Measurements from ENCODE around the gene WRNIP1. TPM values are rescaled to one million over a fixed set of nuclear protein-coding genes. Genes with fewer than 3 reads are reported as not detected.

Gene WRNIP1
- total RNA-seq, 1 experiment from 2014 or later, result 38.1 TPM

GRCh38 chr6:2749969-2750600 lies 15.1 kb upstream of the WRNIP1 start:
- peak; percentile 93 for TF ChIP-seq CTCF (conservative IDR thresholded peaks at IDR 0.05)
- no peaks in the 10 kb centered on the region for H3K9me3 Mint-ChIP-seq

More at GRCh38 chr6:2749969-2750600, 15.1 kb upstream of the WRNIP1 start:
- H4K8ac ChIP-seq (replicated peaks; ENCODE audit: insufficient read length, low read depth, low read length), result no peak overlapping the region
- H3K79me2 ChIP-seq (ENCODE audit: insufficient read depth, low read length), result no peaks in the 10 kb centered on the region
- H4K91ac ChIP-seq (ENCODE audit: insufficient read length, low read depth, low read length), result no peak overlapping the region
- H3K4ac ChIP-seq (ENCODE audit: low read depth, low read length), result no peak overlapping the region
- Mint-ChIP-seq H3K4me1 (peaks cover 14 to 15% of the 10 kb centered on the region in 2 experiments), H3K36me3 (ENCODE audit: insufficient read depth in 1 of 3, low read depth in 3 of 3) (no peaks in the 10 kb centered on the region), H3K4me3 (no peak overlapping the region), H3K27ac (no peak overlapping the region), H3K27me3 (ENCODE audit: low read depth) (peaks cover 11% of the 10 kb centered on the region)
- H3K27ac ChIP-seq (ENCODE audit: insufficient read length, low read depth, low read length), result no peak overlapping the region
- no peak overlapping the region for H3K18ac ChIP-seq (ENCODE audit: insufficient read length, low read depth, low read length)
- DNase-seq, result no peak
- no peak overlapping the region for H2BK5ac ChIP-seq (ENCODE audit: insufficient read length, low read length)
- WGBS (ENCODE audit: extremely low coverage, insufficient read length, low lambda C conversion rate), result no CpG with 5 or more reads among the region's 11 CpGs
- no peaks in the 10 kb centered on the region for H3K27me3 ChIP-seq (ENCODE audit: insufficient read depth, low read length)
- H2AK5ac ChIP-seq (ENCODE audit: insufficient read length, low read length), result no peak overlapping the region
- H3K56ac ChIP-seq (ENCODE audit: insufficient read length, low read depth, low read length), result no peak overlapping the region
- no peak overlapping the region for H3K9ac ChIP-seq (ENCODE audit: extremely low read depth, insufficient read length, low read length)
- no peaks in the 10 kb centered on the region for H3K9me3 ChIP-seq (ENCODE audit: control insufficient read depth, low read depth, low read length)
- H2BK120ac ChIP-seq (ENCODE audit: low read depth, low read length, poor library complexity, severe bottlenecking), result no peak overlapping the region
- H4K20me1 ChIP-seq (ENCODE audit: control insufficient read depth, insufficient read depth, insufficient read length), result no peaks in the 10 kb centered on the region
- no peak overlapping the region for H3K4me2 ChIP-seq (ENCODE audit: insufficient read depth, insufficient read length, low read length)
- no peaks in the 10 kb centered on the region for H3K79me1 ChIP-seq (ENCODE audit: insufficient read depth, low read depth, low read length, poor library complexity, severe bottlenecking)
- no peak overlapping the region for H2BK15ac ChIP-seq (ENCODE audit: low read depth, low read length)
- H3K4me1 ChIP-seq (ENCODE audit: insufficient read depth, low read length), result no peaks in the 10 kb centered on the region
- H3K23ac ChIP-seq (ENCODE audit: insufficient read length, low read depth, low read length), result no peak overlapping the region
- H2BK20ac ChIP-seq (ENCODE audit: low read depth, low read length, poor library complexity, severe bottlenecking), result no peak overlapping the region
- no peak overlapping the region for H3T11ph ChIP-seq (ENCODE audit: low read length)
- no peak overlapping the region for H4K5ac ChIP-seq (ENCODE audit: insufficient read length, low read depth, low read length)
- no peak overlapping the region for H2AFZ ChIP-seq (ENCODE audit: low read length)
- no peak overlapping the region for H3K14ac ChIP-seq (ENCODE audit: insufficient read depth, low read length)
- H2BK12ac ChIP-seq (ENCODE audit: insufficient read length, low read depth, low read length), result no peak overlapping the region
- H3K23me2 ChIP-seq (ENCODE audit: insufficient read length, low read depth, low read length, poor library complexity, severe bottlenecking), result no peaks in the 10 kb centered on the region
